Muscle layer of colon (tissue), 2 donors: ENCODE measurements around the gene ANO2.

Source experiments
- H3K27ac ChIP-seq: one replicate; pipeline ENCODE4 v1.7.0; 2013; ENCODE audit warnings: low read depth, mild to moderate bottlenecking, low read length, moderate library complexity
- H3K27me3 ChIP-seq, 2 donors: one replicate each; pipeline ENCODE4 v1.7.0; 2013; ENCODE audit warnings: low read length in 2 of 2, mild to moderate bottlenecking in 2 of 2; ENCODE audit not compliant: insufficient read depth in 2 of 2, control insufficient read depth in 1 of 2
- H3K36me3 ChIP-seq: one replicate; pipeline ENCODE4 v1.7.0; 2013; ENCODE audit warnings: mild to moderate bottlenecking, low read length; ENCODE audit not compliant: insufficient read depth
- H3K4me1 ChIP-seq: one replicate; pipeline ENCODE4 v1.7.0; 2013; ENCODE audit warnings: mild to moderate bottlenecking, low read length; ENCODE audit not compliant: insufficient read depth
- H3K4me3 ChIP-seq, 2 donors: one replicate each; pipeline ENCODE4 v1.7.0; 2013; ENCODE audit warnings: low read length in 2 of 2, low read depth in 1 of 2, mild to moderate bottlenecking in 1 of 2, moderate library complexity in 1 of 2
- H3K9ac ChIP-seq: one replicate; pipeline ENCODE4 v1.7.0; 2013; ENCODE audit warnings: low read length
- H3K9me3 ChIP-seq: one replicate; pipeline ENCODE4 v1.7.0; 2013; ENCODE audit warnings: mild to moderate bottlenecking, low read length
- donor health status: abdominal sarcoma.
- donor health status: Adenocarcinoma of cecum.

ANO2 gene

DNA sequence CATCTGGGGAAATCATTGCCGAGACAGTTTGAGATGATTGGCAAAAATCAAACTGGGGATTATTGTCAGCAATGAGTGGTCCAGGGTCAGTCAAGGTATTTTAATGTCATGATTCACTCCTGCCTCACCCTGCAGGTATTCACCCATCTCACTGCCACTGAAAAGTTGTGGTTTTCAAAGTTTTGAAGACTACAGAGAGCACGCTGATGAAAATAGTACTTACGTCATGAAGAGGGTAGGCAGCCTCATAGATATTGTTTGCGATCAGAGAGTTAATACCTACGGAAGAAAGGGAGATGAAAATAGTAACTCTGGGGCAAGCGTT, 138.0 kb downstream of the ANO2 start:
- no peaks in the 10 kb centered on the region for H3K9me3 ChIP-seq

DNA sequence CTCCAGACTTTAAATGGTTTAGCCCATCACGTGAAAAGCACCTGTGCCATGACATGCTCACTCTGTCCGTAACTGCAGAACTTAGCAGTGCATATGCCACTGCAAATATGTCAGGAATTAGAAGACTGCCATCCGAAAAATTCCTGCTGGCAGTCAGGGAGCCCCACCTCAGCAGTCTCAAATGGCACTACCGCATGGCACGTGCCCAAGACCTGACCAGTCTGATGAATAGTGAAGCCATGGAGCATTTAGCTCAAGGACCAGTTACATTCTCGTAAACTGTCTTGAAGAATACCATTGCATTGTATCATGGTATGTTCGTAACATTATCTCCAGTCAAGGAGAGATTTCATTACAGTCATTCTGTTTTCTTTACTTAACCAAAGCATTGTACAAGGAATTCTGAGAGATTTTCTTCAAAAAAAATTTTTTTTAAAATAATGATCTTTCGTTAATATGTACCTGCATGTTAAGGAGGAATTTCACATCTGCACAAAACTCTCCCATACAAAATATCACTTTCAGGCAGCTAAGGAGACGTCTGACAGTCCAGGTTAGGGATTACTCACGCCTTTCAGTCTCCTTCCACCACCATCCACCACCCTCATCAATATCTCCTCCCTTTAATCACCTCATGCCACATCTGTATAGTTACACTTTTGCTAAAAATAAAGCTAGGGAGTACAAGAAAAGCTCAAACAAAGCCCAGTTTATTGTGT, 138.5 kb downstream of the ANO2 start:
- Histone ChIP-seq H3K27me3 (no peaks in the 10 kb centered on the region), H3K4me1 (no peaks in the 10 kb centered on the region), H3K9ac (no peak overlapping the region), H3K36me3 (no peaks in the 10 kb centered on the region), H3K4me3 (no peak overlapping the region), H3K27ac (no peak overlapping the region), H3K9me3 (no peaks in the 10 kb centered on the region)

More for the DNA sequence above, 138.0 kb downstream of the ANO2 start:
- H3K4me1 ChIP-seq = no peaks in the 10 kb centered on the region
- no peaks in the 10 kb centered on the region for H3K27me3 ChIP-seq
- no peak overlapping the region for H3K27ac ChIP-seq
- H3K36me3 ChIP-seq = no peaks in the 10 kb centered on the region
- H3K4me3 ChIP-seq = no peak overlapping the region
- H3K9ac ChIP-seq = no peak overlapping the region

DNA sequence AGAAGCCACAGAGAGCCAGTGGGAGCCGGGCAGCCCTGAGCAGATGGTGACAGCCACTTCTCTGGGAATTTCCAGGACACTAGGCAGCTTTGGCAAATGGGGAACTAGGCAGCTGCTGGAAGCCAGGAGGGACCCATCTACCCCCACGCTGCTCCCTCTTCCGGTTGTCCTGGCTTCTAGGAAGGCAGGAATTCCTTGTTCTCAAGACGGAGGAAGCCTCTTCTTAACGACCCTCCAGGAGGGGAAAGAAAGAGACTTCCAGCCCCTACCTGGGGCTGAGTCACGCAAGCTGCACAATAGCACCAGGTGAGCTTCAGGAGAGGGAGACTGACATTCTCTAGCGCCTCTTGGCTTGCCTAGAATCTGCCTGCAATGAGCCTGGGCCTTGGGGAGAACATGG, 141.5 kb downstream of the ANO2 start:
- no peaks in the 10 kb centered on the region for H3K4me1 ChIP-seq
- H3K27me3 ChIP-seq = no peaks in the 10 kb centered on the region
- no peak overlapping the region for H3K27ac ChIP-seq
- H3K36me3 ChIP-seq = no peaks in the 10 kb centered on the region
- no peak overlapping the region for H3K9ac ChIP-seq
- no peak overlapping the region for H3K4me3 ChIP-seq
- H3K9me3 ChIP-seq = no peaks in the 10 kb centered on the region

DNA sequence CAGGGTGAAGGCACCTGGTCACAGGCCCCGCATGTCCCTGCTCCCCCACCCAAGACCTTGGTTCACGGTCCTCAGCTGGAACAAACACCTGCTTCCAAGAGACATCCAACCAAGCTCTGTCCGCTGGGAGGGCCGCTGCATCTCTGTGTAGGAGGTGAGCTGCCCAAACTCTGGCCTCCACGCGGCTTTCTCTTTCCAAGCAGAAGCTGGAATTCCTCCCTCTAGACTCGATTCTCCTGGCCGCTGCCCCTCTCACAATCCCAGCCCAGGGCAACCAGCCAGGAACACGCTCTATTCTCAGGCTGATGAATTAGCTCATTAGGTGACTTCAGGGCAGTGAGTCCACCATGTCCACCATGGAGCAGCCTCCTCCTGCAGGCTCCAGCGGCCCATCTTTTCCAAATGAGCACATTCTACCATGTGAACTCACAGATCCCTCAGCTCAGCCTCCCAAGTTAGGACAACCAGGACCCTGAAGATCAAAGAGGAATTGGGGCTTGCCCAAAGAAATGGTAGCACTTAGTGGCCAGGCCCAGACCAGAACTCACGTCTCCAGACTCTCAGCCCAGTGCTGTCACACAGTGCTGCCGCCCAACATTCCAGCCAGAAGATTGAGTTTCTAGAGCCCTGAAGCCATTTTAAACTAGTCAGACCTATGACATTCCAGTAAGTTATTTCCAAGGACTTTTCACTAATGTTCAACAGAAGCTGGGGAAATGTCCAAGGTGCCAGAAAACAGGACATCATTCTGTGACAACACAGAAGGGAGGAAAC, 146.6 kb downstream of the ANO2 start:
- no peak overlapping the region for H3K27ac ChIP-seq
- no peak overlapping the region for H3K4me3 ChIP-seq
- H3K9ac ChIP-seq = no peak overlapping the region
- H3K4me1 ChIP-seq = no peaks in the 10 kb centered on the region
- no peaks in the 10 kb centered on the region for H3K9me3 ChIP-seq
- no peaks in the 10 kb centered on the region for H3K27me3 ChIP-seq
- no peaks in the 10 kb centered on the region for H3K36me3 ChIP-seq

DNA sequence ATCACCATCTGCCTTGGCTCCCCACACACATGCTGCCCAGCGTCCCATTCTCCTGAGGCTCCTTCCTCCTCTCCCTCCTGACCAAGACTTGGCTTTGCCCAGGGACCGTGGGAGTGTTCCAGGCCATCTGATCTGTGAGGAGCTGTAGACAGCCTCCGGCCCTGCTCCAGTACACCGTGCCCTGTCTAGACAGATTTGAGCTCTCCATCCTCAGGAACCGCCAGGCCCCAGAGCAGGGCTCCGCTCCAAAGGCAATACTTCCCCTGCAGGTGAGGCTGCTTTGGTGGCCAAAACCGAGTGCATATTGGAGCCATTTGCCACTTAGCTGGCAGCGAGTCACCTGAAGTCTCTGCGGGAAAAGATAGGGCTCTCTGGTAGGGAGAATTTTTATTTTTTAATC, 147.4 kb downstream of the ANO2 start:
- H3K27me3 ChIP-seq = no peaks in the 10 kb centered on the region

DNA sequence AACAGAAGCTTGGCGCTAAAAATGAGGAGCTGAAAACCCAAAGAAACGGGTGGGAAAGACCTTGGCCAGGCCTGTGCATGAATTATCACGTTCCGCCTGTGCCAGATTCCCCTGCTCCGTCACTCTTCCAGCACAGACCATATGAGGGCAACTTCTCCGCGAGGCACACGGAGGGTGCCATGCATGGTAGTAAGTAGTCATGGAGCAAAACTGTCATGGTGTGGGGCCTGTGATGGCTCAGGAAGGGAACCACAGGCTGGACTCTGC, 148.2 kb downstream of the ANO2 start:
- no peaks in the 10 kb centered on the region for H3K27me3 ChIP-seq
- no peak overlapping the region for H3K4me3 ChIP-seq
- no peaks in the 10 kb centered on the region for H3K36me3 ChIP-seq
- H3K9ac ChIP-seq = no peak overlapping the region
- H3K27ac ChIP-seq = no peak overlapping the region
- H3K9me3 ChIP-seq = no peaks in the 10 kb centered on the region
- no peaks in the 10 kb centered on the region for H3K4me1 ChIP-seq

More for the DNA sequence above, 147.4 kb downstream of the ANO2 start:
- no peak overlapping the region for H3K4me3 ChIP-seq
- H3K9ac ChIP-seq = no peak overlapping the region
- H3K9me3 ChIP-seq = no peaks in the 10 kb centered on the region
- no peak overlapping the region for H3K27ac ChIP-seq
- H3K36me3 ChIP-seq = no peaks in the 10 kb centered on the region
- no peaks in the 10 kb centered on the region for H3K4me1 ChIP-seq

DNA sequence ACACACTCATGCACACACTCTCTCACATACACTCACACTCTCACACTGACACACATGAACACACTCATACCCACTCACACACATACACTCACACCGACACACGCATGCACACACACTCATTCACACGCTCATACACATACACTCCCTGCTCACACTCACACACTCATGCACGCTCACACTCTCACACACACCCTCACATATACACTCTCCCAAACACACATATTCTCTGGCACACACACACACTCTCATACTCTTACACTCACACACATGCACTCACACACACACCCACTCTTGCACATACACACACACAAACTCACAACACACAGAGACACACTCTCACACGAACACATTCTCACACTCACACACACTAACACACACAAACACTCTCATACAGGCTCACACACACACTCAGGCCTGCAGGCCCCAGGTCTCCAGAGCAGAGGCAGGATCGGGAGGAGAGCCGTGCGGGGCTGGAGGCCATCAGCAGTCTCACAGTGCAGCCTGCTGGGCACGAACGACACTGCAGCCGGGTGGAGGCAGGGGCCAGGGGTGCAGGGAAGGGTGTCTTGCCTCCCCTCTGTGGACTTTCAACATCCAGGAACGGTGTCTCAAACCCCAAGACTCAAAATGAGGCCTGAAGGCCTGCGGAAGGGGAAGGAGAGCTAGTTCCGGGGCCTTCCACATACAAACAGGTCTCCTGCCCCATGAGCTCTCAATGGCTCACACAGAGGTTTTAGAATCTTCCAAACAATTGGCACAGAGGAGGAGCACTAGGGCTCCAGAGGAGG, 148.7 kb downstream of the ANO2 start:
- Histone ChIP-seq H3K9ac (no peak overlapping the region), H3K4me1 (no peaks in the 10 kb centered on the region), H3K36me3 (no peaks in the 10 kb centered on the region), H3K27me3 (no peaks in the 10 kb centered on the region), H3K9me3 (no peaks in the 10 kb centered on the region), H3K27ac (no peak overlapping the region), H3K4me3 (no peak overlapping the region)

DNA sequence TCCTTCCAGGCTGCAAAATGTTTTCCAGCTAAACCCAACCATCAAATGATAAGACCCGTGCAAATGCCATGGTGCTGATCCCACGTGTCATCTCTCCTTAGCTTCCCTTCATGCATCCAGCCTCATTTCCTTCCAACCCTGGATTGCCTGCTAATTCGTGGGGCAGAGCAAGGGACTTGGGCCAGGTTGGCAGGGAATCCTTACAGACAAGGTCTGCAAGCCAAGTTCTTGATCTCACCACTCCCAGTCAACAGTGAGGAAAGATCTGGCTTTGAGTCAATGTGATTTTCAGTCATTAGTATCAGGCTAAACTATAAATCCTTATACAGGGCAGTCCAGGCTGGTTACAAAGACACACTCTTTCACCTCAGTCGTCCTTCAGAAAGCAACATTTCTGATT, 150.9 kb downstream of the ANO2 start:
- Histone ChIP-seq H3K36me3 (no peaks in the 10 kb centered on the region), H3K9ac (no peak overlapping the region)

DNA sequence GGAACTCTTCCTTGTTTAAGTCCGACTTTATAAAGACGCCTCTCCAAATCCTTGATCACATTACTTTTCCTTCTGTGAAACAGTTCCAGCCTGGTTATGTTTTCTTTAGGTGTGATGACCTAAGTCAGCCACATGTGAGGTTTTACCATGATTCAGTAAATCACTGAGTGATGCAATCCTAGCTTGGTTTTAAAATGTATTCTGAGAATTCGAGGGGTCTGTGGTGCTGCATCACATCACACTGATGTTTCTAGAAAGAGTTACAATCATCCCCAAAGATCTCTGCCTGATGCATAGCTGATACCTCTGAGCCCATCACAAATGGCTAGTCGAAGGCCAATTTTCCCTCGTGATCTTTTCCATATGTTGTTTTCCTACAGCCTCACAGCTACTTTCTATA, 152.7 kb downstream of the ANO2 start:
- Histone ChIP-seq H3K9me3 (no peaks in the 10 kb centered on the region), H3K4me1 (no peaks in the 10 kb centered on the region), H3K4me3 (no peak overlapping the region), H3K9ac (no peak overlapping the region), H3K36me3 (no peaks in the 10 kb centered on the region), H3K27me3 (no peaks in the 10 kb centered on the region), H3K27ac (no peak overlapping the region)

More for the DNA sequence above, 150.9 kb downstream of the ANO2 start:
- H3K9me3 ChIP-seq = no peaks in the 10 kb centered on the region
- no peak overlapping the region for H3K27ac ChIP-seq
- H3K4me3 ChIP-seq = no peak overlapping the region
- no peaks in the 10 kb centered on the region for H3K4me1 ChIP-seq
- no peaks in the 10 kb centered on the region for H3K27me3 ChIP-seq

DNA sequence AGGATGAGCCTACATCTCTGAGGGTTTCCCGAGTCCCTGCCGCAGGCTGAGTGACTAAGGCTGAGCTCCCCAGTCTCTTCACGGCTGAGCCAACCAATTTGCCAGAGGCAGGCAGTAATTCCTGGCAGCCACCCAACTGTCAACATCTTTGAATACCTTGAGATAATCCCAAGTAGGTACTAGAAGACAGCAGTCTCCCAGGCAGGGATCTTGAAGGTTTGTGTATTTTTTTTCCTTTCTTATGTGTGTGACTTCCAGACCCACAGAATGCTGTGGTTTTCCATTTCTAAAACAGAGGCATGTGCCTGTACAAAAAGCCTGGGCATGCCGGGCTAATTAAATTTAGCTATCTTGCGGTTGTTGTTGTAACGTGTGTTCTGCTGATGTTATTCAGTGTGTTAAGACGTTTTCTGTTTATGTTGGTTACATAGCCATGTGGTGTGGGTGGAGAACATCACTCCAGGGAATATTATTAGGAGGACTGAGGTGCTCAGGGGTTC, 155.5 kb downstream of the ANO2 start:
- no peaks in the 10 kb centered on the region for H3K4me1 ChIP-seq
- H3K9ac ChIP-seq = no peak overlapping the region
- H3K9me3 ChIP-seq = no peaks in the 10 kb centered on the region
- no peak overlapping the region for H3K4me3 ChIP-seq
- H3K27ac ChIP-seq = no peak overlapping the region
- H3K27me3 ChIP-seq = no peaks in the 10 kb centered on the region
- no peaks in the 10 kb centered on the region for H3K36me3 ChIP-seq

DNA sequence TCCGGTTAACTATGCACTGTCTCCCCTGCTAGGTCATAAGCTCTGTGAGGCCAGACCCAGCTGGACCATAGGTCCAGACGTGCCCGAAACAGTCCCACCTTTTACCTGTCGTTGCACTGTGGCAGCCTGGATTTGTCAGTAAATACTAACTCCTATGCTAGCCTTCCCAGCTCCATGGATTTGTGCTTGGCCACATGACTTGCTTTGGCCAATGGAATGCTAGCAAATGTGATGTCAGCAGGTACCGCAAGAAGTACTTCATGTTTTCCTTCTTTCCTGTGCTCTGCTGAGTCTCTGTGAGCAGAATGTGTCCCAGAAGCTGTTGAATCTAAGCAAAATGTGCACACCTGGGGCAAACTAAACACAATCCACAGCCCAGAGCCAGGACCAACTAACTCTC, 157.2 kb downstream of the ANO2 start:
- Histone ChIP-seq H3K27ac (no peak overlapping the region), H3K9ac (no peak overlapping the region), H3K9me3 (no peaks in the 10 kb centered on the region), H3K4me1 (no peaks in the 10 kb centered on the region), H3K4me3 (no peak overlapping the region), H3K36me3 (no peaks in the 10 kb centered on the region), H3K27me3 (no peaks in the 10 kb centered on the region)
